HL-60 (cell line): Measurements from ENCODE around the gene AMN1.

Experiments used
- DNase-seq, 2 experiments: peaks; one replicate each; pipeline ENCODE4 v3.0.0-alpha.2; 2010 to 2020; ENCODE audit warnings: low read depth in 1 of 2, low spot score in 1 of 2
- H3K27ac ChIP-seq: fragments of 250-450 bp; sonication (Bioruptor Pico); replicated peaks from 2 replicates; pipeline ENCODE4 v1.5.1; 2020; ENCODE audit warnings: mild to moderate bottlenecking, moderate library complexity
- H3K27me3 ChIP-seq: fragments of 250-450 bp; sonication (Bioruptor Pico); 2 replicates; pipeline ENCODE4 v1.5.1; 2021; ENCODE audit warnings: mild to moderate bottlenecking, moderate library complexity; ENCODE audit not compliant: insufficient read depth, poor library complexity, severe bottlenecking
- H3K4me3 ChIP-seq: replicated peaks from 2 replicates; pipeline ENCODE4 v1.5.1; 2011; ENCODE audit warnings: mild to moderate bottlenecking, control low read depth, low read length; ENCODE audit not compliant: insufficient read depth
- CTCF ChIP-seq: IDR thresholded peaks from one replicate; pipeline ENCODE4 v1.5.1; 2011; ENCODE audit warnings: low read length, control low read depth, inconsistent platforms; ENCODE audit not compliant: insufficient read depth
- GABPA ChIP-seq: IDR thresholded peaks from 2 replicates; pipeline ENCODE4 v1.6.1; 2012; ENCODE audit warnings: low read depth
- POLR2AphosphoS5 ChIP-seq: IDR thresholded peaks from 2 replicates; pipeline ENCODE4 v1.6.1; 2012; ENCODE audit warnings: low read depth
- REST ChIP-seq: IDR thresholded peaks from 2 replicates; pipeline ENCODE4 v1.6.1; 2012; ENCODE audit warnings: low read depth; ENCODE audit not compliant: insufficient replicate concordance
- SPI1 ChIP-seq: IDR thresholded peaks from 2 replicates; pipeline ENCODE4 v1.6.1; 2012; ENCODE audit warnings: low read depth, mild to moderate bottlenecking, borderline replicate concordance

AMN1 gene

GRCh38 chr12:31629756-31630732 lies 98.8 kb downstream of the AMN1 start:
- TF ChIP-seq SPI1 = no peak
- no peak for TF ChIP-seq GABPA
- TF ChIP-seq CTCF = no peak
- no peak for TF ChIP-seq REST
- no peak for TF ChIP-seq POLR2AphosphoS5
- no peaks in the 10 kb centered on the region for H3K27me3 ChIP-seq
- no peak overlapping the region for H3K4me3 ChIP-seq
- no peak for DNase-seq
- H3K27ac ChIP-seq = no peak overlapping the region

- no peak for TF ChIP-seq CTCF
- TF ChIP-seq GABPA = no peak
- TF ChIP-seq REST = no peak
- no peak for TF ChIP-seq POLR2AphosphoS5
- Histone ChIP-seq H3K4me3 (no peak overlapping the region), H3K27ac (no peak overlapping the region), H3K27me3 (no peaks in the 10 kb centered on the region)
- DNase-seq = no peak
Measured at GRCh38 chr12:31627456-31628054, 101.3 kb downstream of the AMN1 start.

GRCh38 chr12:31626270-31626995 lies 102.4 kb downstream of the AMN1 start:
- DNase-seq = no peak
- Histone ChIP-seq H3K27me3 (no peaks in the 10 kb centered on the region), H3K27ac (no peak overlapping the region), H3K4me3 (no peak overlapping the region)
- TF ChIP-seq SPI1 (no peak), REST (no peak), GABPA (no peak), CTCF (no peak), POLR2AphosphoS5 (no peak)
